HG02763 (cell line): ENCODE data around the gene USP31.

ENCODE experiments used
- ATAC-seq: cut with Tn5 transposase; IDR thresholded peaks from one replicate; pipeline ENCODE4 v1.9.1; 2021; ENCODE audit warnings: mild to moderate bottlenecking, moderate library complexity; ENCODE audit not compliant: unreplicated experiment

Gene USP31

DNA sequence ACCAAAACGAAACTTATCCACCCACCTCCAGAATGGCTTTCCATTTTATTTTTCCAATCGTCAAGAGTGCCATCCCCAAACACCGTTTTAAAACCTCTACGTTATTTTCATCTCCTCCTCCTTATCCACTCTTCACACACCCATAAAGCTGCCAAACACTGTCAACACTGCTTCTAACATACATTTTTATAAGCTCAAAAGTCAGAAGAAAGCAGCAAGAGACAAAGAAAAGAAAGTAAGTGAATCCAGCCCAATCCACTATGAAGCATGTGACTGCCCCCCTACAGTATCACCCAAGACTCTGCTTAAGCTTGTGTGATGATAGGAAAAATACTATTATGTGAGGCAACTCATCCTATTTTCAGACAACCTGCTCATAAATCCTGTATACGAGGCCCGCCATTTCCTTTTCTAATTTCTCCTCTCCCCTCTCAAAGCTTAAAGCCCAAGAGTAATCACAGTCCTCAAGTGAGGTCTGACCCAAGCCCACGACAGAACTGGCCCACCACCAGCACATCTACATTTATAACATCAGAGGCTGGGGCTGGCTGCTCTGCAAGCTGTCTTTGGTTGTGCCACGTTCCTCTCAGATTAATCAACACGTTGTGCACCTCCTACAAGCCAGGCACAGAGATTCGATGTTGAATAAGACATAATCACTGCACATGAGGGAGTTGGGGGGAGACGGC is 16.3 kb downstream of the USP31 start:
- ATAC-seq: no peak

DNA sequence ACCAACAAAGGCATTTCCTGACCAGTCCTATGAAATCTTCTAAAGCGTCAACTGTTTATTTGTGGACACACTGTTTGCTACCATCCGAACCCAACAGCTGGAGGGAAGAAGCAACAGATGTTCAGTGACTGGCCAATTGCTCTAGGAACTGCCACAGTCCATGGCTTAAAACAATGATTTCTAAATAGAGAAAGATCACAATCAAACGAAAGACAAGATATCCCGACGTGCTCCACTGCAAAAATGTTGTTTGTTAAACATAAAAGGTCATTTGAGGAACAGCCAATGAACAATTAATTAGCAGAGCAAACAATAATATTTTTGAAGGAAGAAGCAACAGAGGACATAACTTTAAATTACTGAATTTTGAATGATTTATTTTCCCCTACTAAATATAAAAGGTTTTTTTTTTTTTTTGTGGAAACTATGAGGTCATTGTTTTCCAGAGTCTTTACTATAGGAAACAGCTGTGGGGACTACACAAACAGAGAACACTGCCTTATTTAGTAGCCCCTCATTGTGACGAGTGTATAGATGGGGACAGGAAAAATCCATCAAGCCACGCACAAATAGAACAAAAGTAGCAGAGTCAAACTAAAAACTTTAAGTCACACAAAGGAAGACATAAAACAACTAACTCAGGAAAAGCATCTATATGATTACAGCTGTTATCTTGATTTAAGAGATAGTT is 17.2 kb downstream of the USP31 start:
- ATAC-seq: no peak

DNA sequence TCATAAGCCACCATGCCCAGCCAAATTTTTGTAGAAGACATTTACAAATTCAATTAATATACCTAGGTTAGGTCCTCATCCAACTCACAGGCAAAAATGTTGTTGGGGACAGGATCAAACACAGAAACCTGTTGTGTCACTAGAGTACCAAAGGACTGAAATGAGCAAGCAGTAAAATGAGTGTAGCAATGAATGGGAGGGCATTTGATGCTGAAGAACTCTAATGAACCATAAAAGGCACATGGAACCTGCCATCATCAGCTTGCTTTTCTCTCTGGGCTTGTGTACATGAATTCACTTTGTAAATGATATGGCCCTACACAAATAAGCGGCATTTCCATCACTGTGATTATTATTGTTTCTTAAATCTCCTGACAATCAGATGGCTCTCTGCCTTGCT is 17.8 kb downstream of the USP31 start:
- ATAC-seq: no peak

DNA sequence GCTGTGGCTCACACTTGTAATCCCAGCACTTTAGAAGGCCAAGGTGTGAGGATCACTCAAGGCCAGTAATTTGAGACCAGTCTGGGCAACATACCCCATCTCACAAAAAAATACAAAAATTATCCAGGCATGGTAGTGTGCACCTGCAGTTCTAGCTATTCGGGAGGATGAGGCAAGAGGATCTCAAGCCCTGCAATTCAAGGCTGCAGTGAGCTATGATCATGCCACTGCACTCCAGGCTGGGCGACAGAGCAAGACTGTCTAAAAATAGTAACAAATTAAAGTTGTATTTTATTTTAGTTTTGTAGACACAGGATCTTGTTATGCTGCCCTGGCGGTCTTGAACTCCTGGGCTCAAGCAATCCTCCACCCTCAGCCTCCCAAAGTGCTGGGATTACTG is 18.2 kb downstream of the USP31 start:
- no peak for ATAC-seq

DNA sequence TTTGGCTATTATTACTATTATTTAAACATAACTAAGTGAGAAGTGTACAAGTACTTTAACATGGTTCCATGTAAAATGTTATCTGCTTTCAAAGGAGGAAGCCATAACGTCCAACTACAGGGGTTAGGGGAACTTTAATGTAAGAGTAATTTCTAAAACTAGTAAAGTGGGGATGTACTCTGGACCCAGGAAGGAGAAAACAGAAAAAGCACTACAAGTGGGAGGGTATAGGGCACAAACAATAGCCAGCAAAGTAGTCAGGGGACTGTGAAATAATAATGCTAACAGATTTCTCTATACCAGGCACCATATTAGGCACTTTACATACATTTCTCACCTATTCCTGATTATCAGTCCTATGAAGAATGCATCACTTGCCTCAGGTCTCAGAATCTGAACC is 19.6 kb downstream of the USP31 start:
- ATAC-seq: no peak

DNA sequence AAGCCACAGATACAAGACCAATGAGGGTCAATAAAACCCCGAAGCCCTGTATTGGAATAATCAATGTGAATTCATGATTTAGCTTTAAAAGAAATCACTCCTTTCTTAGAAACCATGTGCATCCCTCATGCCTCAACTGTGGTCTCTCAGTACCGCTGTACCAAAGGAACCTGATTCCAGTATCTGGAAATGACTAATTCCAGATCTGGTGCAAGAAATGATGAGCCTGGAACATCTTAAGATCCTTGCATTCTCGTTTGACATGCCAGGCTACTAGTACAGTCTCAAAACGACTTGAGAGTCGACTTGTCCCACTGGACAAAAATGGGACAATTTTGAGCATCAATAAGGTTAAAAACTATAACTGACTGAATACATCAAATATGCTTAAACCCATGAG is 21.2 kb downstream of the USP31 start:
- ATAC-seq: no peak

DNA sequence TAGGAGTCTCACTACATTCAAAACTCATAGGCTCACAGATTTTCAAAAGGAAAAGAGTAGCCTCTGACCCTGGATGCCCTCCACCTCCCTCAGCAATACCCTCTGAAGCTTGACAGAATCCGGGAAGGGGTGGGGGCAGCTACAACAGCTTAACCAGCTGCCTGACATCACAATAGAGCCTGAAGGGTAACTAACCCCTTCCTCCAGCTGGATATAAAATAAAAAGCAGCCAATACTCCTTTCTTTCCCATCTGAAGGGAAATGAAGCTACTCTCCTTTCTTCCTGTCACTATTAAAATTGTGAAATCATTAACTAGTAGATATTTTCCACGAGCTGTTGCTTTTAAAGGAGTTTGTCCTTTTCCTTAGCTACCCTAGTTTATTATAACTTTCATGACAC is 24.0 kb downstream of the USP31 start:
- no peak for ATAC-seq

DNA sequence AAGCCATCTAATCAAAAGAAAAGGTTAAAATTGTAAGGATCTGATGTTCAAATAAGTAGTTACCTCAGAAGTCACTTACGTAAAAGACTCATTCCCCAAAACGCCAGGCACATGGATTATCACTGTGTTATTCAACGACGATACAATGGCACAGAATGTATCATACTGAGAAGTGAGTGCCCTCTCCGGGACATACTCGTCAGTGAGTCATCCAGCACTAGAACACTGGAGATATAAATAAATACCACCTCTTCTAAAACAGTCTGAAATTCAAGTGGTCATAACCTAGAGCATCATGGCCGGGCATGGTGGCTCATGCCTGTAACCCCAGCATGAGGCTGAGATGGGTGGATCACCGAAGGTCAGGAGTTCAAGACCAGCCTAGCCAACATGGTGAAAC is 24.9 kb downstream of the USP31 start:
- ATAC-seq: no peak

DNA sequence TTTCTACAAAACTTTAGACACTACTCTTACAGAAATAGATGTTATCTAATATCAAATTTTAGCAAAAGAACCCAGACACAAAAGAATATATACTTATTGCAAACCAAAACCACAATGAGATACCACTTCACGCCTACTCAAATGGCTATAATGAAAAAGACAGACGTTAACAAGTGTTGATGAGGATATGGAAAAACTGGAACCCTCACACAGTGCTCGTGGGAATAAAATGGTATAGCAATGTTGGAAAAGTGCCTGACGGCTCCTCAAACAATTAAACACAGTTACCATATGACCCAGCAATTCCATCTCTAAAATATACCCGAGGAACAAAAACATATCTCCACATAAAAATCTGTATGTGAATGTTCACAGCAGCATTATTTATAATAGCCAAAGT is 27.1 kb downstream of the USP31 start:
- ATAC-seq: no peak

DNA sequence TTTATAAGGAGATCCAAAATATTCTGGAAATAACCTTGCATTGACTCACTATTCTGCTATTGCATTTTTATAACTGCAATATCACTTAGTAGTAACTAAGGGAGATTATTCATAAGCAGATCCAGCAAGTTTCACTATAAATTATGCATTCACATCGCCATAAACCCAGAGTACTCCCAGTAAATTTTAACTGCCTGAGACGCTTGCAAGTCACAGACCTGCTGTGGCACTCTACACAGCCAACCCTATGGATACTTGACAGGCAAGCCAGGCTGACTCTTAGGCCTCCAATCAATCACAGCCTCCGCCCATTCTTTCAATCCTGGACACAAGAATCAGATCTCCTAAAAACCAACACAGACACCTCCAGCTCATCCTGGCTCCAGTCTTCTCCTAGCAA is 28.2 kb downstream of the USP31 start:
- ATAC-seq: no peak

DNA sequence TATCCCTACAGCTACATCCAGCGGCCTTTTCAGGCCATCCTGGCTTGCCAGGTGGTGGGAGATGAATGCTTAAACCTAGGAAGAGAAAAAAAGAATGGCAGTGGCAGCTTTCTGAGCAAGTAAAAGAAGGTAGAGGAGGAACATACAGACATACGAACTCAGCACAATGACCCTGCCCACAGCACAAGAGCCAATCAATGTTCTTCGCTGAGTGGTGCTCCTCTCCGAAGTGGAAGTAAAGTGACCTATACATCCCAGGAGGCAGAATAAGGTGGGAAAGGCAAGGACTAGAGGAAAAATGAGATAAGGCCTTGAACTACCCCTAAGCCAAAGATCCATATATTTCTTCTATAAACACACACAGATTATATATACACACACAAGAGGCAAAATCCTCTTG is 28.7 kb downstream of the USP31 start:
- no peak for ATAC-seq

DNA sequence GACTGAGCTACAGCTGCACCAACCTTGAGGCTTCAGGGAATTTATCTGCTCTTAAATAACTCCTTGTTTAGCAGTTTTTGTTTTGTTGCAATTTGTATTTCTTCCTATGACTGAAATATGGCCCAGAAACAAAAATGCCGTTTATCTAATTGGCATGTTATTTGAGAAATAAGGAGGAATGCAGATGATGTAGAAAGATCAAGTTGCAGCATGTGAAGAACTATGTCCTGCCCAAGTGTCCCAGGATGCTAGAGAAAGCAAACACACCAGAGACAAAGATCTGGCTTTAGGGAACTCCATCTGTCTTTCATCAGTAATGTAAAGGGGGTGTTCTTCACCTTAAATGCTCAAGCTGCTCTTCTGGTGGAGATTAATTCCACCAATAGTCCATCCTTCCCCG is 29.7 kb downstream of the USP31 start:
- ATAC-seq: no peak

DNA sequence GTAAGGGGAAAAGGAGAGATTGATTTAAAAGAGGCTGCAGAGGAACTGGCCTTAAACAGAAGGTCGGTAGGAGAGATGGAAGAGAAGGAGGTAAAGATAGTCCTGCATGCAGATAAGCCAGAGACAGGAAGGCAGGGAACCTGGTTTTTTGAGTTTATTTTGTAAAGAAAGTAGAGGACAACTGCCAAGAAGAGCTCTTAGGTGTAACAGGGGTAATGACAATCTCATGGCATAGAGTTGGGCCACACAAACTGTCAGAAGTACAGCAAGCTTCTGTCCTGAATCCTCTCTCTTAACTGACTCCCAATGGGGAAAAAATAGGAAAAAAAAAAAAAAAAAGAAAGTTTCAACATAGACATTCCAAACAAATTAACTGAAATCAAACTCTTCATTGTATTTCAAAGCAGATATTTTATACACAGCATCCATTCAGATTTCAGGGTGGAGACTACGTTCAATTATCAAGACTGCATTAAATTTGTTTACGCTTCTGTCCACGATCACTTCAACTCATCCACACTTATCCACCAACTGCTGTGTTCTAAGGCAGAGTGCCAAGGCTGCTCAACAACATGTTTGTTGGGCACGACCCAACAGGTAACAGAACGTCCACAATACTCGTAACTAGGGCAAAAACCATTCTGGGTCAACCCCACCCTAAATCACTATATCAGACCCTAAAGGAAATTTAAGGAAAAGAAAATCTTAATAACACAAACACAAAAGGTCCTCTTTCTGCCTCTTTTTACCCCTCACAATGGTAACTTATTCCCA is 34.9 kb downstream of the USP31 start:
- ATAC-seq: no peak

DNA sequence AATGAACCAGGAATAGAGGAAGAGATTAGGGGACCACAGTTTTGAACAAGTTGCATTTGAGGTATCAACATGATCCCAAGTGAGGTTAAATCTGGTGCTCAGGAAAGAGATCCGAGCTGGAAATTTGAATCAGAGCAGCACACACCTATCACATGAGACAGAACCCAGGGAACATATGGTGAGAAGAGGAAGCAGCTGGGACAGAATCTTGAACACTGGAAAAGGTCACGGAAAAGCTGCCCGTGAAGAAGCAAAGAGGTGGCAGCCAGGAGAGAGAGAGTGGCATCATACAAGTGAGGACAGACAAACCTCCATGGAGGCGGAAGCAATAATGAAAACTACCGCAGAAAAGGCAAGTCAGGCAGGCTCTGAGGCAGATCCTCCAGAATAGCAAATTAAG is 36.1 kb downstream of the USP31 start:
- ATAC-seq: no peak

DNA sequence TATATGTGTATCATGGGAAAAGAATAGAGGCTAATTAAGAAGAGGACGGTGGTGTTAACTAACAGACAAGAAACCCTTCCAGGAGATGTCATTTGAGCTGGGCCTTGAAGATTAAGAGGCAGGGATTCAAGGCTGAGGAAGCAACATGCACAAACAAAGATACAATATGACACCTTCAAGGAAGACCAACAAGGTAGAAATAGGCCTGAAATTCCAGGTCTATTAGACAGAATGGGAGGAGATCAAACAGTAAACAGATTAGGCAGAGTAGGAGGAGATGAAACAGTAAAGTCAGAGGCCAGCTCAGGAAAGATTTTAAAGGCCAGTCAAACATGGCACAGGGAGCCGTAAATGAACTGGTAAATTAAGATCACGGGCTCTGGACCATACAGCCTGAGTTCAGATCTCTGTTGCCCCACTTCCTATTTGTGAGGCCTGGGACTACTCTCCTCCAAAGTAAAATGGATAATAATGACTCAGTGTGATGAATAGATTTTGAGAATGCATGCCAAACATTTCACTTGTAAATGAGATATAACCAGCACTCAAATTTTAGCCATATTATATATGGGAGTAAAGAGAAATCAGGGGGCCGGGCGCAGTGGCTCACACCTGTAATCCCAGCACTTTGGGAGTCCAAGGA is 38.9 kb downstream of the USP31 start:
- no peak for ATAC-seq

DNA sequence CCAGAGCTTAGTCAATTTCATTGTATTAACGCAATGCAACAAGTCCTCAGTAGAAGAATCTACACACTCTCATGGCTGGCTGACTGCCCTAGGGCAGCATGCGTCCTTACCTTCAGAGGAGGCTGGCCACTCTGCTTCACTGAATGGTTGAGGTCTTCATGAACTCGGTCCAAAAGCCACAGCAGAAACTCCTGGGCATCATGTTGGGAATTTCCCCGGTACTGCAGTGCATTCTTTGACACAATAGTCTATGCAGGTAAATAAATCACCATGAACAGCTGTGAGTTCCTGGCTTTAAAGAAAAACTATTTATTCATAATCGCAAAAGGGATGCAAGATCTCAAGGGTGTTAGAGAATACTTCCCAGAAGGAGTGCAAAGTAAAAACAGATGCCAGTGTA is 41.3 kb downstream of the USP31 start:
- no peak for ATAC-seq

DNA sequence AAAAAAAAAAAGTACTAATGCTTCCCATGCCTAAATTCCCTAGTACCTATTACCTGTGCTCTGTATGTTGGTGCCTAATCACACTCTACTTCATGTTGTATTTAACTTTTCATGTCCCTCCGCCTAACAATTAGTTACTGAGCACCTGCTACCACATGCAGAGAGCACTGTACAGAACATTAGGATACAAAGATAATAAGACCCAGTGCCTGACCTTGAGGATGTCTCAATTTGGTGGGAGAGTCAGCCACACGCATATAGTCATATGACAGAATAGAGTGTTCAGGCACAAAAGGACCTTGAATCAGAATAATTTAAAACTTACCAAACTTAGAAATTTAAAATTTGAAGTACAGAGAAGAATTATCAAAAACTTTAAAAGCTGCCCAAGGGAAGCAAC is 42.1 kb downstream of the USP31 start:
- no peak for ATAC-seq

DNA sequence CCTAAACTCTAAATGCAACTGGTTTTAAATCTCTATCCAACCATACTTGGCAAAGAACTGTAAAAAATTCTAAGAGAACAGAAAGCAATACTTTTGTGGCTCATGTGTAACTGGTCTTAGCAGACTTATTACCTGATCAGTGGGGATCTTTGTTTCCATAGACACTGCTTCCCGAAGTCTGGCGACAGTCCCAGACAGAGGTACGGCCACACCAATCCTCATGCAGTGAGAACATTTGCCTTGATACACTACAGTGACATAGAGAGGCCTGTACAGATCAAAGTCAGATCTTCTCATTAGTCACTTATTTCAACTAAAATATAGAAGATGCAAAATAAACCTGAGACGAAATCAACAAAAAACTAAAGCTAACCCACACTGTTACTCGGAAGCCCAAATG is 43.9 kb downstream of the USP31 start:
- no peak for ATAC-seq

DNA sequence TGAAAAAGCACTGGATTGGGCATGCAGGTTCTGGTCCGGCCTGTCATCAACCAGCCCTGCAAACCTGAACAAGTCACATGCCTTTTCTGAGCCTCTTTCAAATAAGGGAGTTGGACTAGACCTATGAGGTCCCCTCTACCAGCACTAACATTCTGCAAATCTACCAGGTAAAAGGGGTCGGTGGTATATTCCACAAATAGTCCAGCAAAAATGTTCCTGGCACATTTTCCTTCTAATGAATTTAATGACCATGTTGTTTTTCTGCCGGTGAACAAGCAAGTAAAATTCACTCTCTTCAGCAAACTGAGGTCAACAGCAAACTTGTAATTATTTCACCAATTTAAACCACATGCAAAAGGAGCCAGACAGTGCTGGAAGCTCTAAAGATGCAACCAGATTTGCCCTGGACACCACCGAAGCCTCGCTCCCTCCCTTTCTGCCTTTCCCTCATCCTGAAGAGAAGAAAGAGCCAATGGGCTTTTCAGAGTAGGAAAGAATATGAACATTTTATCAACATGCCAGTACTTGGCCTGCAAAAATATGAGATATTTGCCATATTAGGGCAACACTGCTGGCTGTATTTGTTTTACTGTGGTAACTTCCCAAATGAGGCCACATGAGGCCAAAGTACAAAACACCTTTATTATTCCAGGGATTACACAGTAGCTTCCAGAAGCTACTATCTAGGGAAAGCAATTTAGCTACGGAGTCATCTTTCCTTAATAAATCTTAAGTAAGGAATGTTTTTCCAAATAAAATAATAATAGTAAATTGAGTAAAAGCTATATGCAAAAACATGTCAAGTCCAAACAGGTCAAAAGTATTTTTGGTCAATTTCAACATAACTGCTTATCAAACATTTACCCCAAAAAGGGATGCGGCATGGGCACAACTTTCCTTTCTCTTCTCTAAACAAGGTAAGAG is 45.0 kb downstream of the USP31 start:
- no peak for ATAC-seq

DNA sequence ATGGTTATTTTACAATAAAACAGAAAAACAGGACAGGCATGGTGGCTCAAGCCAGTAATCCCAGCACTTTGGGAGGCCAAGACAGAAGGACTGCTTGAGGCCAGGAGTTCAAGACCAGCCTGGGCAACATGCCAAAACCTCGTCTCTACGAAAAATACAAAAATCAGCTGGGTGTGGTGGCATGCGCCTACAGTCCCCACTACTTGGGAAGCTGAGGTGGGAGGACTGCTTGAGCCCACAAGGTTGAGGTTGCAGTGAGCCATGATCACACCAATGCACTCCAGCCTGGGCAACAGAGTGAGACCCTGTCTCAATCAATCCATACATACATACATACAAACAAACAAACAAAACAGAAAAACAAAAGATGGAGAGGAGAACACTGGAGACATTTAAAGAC is 45.6 kb downstream of the USP31 start:
- ATAC-seq: no peak
